RWPE2 (cell line): ENCODE measurements around the gene DAD1.
"Not testable (repeated sequence)": the region's sequence is repeated elsewhere in the genome, so short reads cannot be mapped to it uniquely, and the experiment has no call there.

Experiments
- ATAC-seq: fragments of 200-7000 bp; cut with Tn5 transposase; 3 replicates; pipeline ENCODE4 v1.9.1; 2021; ENCODE audit warnings: low read depth
- DNase-seq: peaks from one replicate; pipeline ENCODE4 v3.0.0-alpha.2; 2020; ENCODE audit warnings: low spot score
- H3K27ac ChIP-seq: fragments of 450-650 bp; 2 replicates; pipeline ENCODE4 v1.5.1; 2017; ENCODE audit warnings: mild to moderate bottlenecking; ENCODE audit not compliant: poor library complexity, severe bottlenecking
- H3K27me3 ChIP-seq: fragments of 250-450 bp; sonication (Bioruptor Pico); 2 replicates; pipeline ENCODE4 v1.5.1; 2021; ENCODE audit warnings: mild to moderate bottlenecking, moderate library complexity; ENCODE audit not compliant: insufficient read depth, poor library complexity, severe bottlenecking
- H3K36me3 ChIP-seq: fragments of 250-450 bp; sonication (Bioruptor Pico); 2 replicates; pipeline ENCODE4 v1.5.1; 2020; ENCODE audit warnings: low read depth, mild to moderate bottlenecking, moderate library complexity
- H3K4me1 ChIP-seq: fragments of 250-450 bp; sonication (Bioruptor Pico); 2 replicates; pipeline ENCODE4 v1.5.1; 2021; ENCODE audit warnings: mild to moderate bottlenecking, moderate library complexity; ENCODE audit not compliant: insufficient read depth, poor library complexity, severe bottlenecking
- H3K4me3 ChIP-seq: fragments of 250-450 bp; sonication (Bioruptor Pico); 2 replicates; pipeline ENCODE4 v1.5.1; 2021; ENCODE audit warnings: mild to moderate bottlenecking, moderate library complexity; ENCODE audit not compliant: severe bottlenecking
- H3K9me3 ChIP-seq: fragments of 250-450 bp; sonication (Bioruptor Pico); 2 replicates; pipeline ENCODE4 v1.5.1; 2021; ENCODE audit warnings: mild to moderate bottlenecking, moderate library complexity; ENCODE audit not compliant: severe bottlenecking
- TF ChIP-seq, protein P1 (sequence below): fragments of 450-650 bp; IDR thresholded peaks from one replicate; pipeline ENCODE4 v1.5.1; 2017; ENCODE audit warnings: mild to moderate bottlenecking, moderate library complexity; ENCODE audit not compliant: poor library complexity, severe bottlenecking

The DAD1 gene

GRCh38 chr14:22589096-22589839 lies at the start of gene DAD1:
TSS of gene DAD1 (minus strand) at chr14:22589224. CDS start at chr14:22589157, 67 bp downstream.
- H3K4me3 ChIP-seq: peak within 1 kb of the TSS; percentile 53
- H3K9me3 ChIP-seq: no peaks in the 10 kb centered on the region
- ATAC-seq: peak; percentile 95
- no peaks in the 10 kb centered on the region for H3K27me3 ChIP-seq
- peaks cover 31% of the 10 kb centered on the region for H3K36me3 ChIP-seq
- TF ChIP-seq, protein P1, sequence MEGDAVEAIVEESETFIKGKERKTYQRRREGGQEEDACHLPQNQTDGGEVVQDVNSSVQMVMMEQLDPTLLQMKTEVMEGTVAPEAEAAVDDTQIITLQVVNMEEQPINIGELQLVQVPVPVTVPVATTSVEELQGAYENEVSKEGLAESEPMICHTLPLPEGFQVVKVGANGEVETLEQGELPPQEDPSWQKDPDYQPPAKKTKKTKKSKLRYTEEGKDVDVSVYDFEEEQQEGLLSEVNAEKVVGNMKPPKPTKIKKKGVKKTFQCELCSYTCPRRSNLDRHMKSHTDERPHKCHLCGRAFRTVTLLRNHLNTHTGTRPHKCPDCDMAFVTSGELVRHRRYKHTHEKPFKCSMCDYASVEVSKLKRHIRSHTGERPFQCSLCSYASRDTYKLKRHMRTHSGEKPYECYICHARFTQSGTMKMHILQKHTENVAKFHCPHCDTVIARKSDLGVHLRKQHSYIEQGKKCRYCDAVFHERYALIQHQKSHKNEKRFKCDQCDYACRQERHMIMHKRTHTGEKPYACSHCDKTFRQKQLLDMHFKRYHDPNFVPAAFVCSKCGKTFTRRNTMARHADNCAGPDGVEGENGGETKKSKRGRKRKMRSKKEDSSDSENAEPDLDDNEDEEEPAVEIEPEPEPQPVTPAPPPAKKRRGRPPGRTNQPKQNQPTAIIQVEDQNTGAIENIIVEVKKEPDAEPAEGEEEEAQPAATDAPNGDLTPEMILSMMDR: no peak
- peak; percentile 99 for DNase-seq
- peaks cover 7% of the 10 kb centered on the region for H3K4me1 ChIP-seq
- H3K27ac ChIP-seq: peak within 1 kb of the TSS; percentile 67

DNA sequence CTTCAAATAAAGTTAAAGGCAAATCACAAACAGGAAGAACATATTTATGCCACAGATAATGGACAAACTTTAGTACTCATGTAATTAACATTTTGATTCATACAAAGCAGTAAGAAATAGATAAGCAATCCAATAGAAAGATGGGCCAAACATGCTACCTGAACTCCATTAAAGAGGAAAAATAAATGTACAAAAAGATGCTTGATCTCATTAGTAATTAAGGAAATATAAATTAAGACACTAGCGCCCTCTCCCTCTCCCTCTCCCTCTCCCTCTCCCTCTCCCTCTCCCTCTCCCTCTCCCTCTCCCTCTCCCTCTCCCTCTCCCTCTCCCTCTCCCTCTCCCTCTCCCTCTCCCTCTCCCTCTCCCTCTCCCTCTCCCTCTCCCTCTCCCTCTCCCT lies 47.0 kb upstream of the DAD1 start:
- H3K9me3 ChIP-seq, H3K27ac ChIP-seq, DNase-seq, ATAC-seq, H3K36me3 ChIP-seq, H3K4me1 ChIP-seq, H3K27me3 ChIP-seq, H3K4me3 ChIP-seq: not testable (repeated sequence)

DNA sequence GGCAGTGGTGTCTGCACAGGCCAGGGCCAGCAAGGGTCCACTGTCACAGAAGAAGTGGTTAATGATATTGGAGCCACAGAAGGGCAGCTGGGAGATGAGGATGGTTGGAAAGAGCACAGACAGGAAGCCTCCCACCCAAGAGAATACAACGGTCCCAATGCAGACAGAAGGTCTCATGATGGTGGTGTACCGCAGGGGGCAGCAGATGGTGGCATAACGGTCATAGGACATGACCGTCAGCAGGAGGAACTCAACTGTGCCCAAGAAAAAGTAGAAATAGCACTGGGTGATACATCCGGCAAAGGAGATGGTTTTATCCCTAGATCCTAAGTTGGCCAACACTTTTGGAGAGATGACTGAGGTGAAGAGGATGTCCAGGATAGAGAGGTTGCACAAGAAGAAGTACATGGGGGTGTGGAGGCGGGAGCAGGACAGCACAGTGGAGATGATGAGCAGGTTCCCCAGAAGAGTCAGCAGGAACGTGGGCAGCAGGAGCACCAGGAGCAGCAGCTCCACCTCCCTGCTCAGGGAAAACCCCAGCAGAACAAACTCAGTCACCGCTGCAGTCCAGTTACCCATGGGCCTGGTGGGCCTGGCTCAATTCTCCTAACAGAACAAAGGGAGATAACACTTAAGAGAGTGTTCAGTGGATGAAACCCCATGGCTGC lies 45.3 kb upstream of the DAD1 start:
- ATAC-seq (no peak), DNase-seq (no peak)
- H3K27me3 ChIP-seq: no peaks in the 10 kb centered on the region
- H3K36me3 ChIP-seq: no peaks in the 10 kb centered on the region
- TF ChIP-seq, protein P1: no peak
- H3K27ac ChIP-seq: no peak overlapping the region
- no peaks in the 10 kb centered on the region for H3K4me1 ChIP-seq
- no peak overlapping the region for H3K4me3 ChIP-seq
- no peaks in the 10 kb centered on the region for H3K9me3 ChIP-seq

DNA sequence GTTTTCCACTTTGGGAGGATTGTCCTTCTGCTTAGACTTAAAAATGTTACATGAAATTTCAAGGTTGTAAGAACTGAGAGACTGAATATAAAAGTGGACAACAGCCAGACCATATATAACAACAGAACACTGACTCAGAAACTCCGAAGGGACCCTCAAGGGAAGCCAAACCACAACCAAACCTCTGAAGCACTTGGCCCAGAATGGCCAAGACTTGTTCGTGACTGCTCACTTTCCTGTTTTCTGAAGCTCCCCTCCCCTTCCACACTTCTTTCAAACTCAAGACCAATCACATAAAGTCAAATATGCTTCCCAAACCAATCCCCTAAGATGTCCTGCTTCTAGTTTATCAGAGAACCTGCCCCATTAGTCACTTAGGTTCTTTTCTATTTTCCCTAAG lies 41.5 kb upstream of the DAD1 start:
- H3K27ac ChIP-seq: no peak overlapping the region
- DNase-seq (no peak), ATAC-seq (no peak)
- H3K4me3 ChIP-seq: no peak overlapping the region
- TF ChIP-seq, protein P1: no peak
- no peaks in the 10 kb centered on the region for H3K36me3 ChIP-seq
- no peaks in the 10 kb centered on the region for H3K27me3 ChIP-seq
- H3K9me3 ChIP-seq: no peaks in the 10 kb centered on the region
- H3K4me1 ChIP-seq: no peaks in the 10 kb centered on the region

DNA sequence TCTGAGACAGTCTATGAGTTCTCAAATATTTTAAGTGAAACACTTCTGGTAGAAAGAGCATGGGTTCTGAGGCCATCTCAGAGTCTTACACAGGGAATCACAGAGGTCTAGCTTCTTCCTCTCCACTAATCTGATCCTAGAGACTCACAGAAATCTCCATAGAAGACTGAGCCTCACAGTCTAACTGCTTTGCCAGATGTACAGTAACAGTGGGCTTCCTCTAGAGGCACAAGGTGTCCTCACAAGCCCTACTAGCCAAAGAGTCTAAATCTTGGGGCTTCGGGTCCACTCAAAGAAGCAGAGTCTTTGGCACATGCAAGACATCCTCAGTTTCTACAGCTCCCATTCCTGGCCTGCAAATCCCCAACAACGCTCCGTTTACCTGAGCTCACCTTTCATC lies 41.0 kb upstream of the DAD1 start:
- DNase-seq (no peak), ATAC-seq (no peak)
- no peak overlapping the region for H3K4me3 ChIP-seq
- no peaks in the 10 kb centered on the region for H3K4me1 ChIP-seq
- no peaks in the 10 kb centered on the region for H3K9me3 ChIP-seq
- no peak overlapping the region for H3K27ac ChIP-seq
- TF ChIP-seq, protein P1: no peak
- H3K36me3 ChIP-seq: no peaks in the 10 kb centered on the region
- H3K27me3 ChIP-seq: no peaks in the 10 kb centered on the region
